Measurements from ENCODE around the gene PAPOLA.

The PAPOLA gene

DNA sequence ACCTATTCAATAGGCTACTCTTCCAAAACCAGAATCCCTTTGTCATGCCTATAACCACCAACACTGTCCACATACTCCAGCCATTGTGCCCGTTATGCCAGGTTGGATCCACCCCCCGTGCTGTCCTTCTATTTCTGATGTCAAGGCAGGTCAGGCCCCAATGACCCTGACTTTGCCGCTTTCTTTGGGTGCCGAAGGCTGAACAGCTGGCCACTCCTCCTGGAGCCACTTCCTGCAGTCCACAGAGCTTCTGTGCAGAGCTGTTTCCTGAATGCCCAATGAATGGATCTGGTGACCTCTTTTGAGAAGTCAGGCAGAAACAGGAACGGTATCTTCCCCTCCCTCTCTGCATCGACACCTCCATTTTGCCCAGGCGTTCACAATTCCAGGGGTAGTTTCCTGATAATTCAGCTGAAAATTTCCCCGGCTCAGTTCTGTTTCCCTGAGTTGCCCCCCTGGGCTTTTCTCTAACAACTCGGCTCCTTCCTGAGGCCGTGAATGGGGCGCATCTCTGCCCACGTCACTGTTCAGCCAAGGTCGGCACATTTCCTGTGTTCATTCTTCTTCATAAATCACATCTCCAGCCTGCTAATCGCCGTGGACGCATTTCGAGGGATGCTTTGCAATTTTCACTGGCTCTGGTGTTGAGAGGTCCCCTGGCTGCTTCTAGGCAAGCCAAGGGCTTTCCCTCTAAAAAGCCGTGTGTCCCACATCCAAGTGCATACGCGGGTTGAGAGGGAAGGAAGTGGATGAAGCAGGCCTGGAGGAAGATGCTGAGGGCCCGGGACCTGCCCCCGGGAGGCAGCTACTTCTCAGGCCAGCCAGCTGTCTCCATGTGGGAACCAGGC is 86.5 kb downstream of the PAPOLA start (continued):
- TF ChIP-seq ZSCAN18 (tag by site-specific recombination; IDR thresholded peaks at IDR 0.05) (no peak), ZNF707 (tag by site-specific recombination; IDR thresholded peaks at IDR 0.05) (no peak), ZNF513 (tag by site-specific recombination; IDR thresholded peaks at IDR 0.05) (no peak)

GRCh38 chr14:96589577-96589976 is 87.4 kb downstream of the PAPOLA start:
- no peaks in the 10 kb centered on the region for H3K36me3 ChIP-seq (ENCODE audit: control insufficient read depth in 2 of 2, insufficient read depth in 1 of 2, low read length in 2 of 2)
- POLR2A ChIA-PET = no interaction called here
- no peaks in the 10 kb centered on the region for H3K9me3 ChIP-seq (ENCODE audit: control insufficient read depth, insufficient read depth, low read depth, low read length)
- TF ChIP-seq, protein P1, sequence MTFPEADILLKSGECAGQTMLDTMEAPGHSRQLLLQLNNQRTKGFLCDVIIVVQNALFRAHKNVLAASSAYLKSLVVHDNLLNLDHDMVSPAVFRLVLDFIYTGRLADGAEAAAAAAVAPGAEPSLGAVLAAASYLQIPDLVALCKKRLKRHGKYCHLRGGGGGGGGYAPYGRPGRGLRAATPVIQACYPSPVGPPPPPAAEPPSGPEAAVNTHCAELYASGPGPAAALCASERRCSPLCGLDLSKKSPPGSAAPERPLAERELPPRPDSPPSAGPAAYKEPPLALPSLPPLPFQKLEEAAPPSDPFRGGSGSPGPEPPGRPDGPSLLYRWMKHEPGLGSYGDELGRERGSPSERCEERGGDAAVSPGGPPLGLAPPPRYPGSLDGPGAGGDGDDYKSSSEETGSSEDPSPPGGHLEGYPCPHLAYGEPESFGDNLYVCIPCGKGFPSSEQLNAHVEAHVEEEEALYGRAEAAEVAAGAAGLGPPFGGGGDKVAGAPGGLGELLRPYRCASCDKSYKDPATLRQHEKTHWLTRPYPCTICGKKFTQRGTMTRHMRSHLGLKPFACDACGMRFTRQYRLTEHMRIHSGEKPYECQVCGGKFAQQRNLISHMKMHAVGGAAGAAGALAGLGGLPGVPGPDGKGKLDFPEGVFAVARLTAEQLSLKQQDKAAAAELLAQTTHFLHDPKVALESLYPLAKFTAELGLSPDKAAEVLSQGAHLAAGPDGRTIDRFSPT (tag by site-specific recombination; IDR thresholded peaks at IDR 0.05) = no peak
- TF ChIP-seq ZNF610 (tag by site-specific recombination; IDR thresholded peaks at IDR 0.05; ENCODE audit: borderline replicate concordance) (no peak), WT1 (tag by site-specific recombination; IDR thresholded peaks at IDR 0.05) (no peak), ZEB2 (tag by site-specific recombination; IDR thresholded peaks at IDR 0.05) (no peak), ZSCAN18 (tag by site-specific recombination; IDR thresholded peaks at IDR 0.05) (no peak), ZNF404 (tag by site-specific recombination; IDR thresholded peaks at IDR 0.05) (no peak), ZNF148 (tag by site-specific recombination; IDR thresholded peaks at IDR 0.05; ENCODE audit: borderline replicate concordance) (no peak), ZNF707 (tag by site-specific recombination; IDR thresholded peaks at IDR 0.05) (no peak), HOXA7 (CRISPR knock-in tag; IDR thresholded peaks at IDR 0.05; ENCODE audit: borderline replicate concordance) (no peak), ZNF311 (tag by site-specific recombination; IDR thresholded peaks at IDR 0.05; ENCODE audit: borderline replicate concordance) (no peak)
- no peak overlapping the region for H3K4me3 ChIP-seq (ENCODE audit: low read depth, low read length)
- CTCF ChIA-PET = interaction anchor here (0.5 to 1.8 kb wide), 3 partner anchors 23 to 518 kb away, joined by 3 to 7 read pairs (median 3); no protein-coding TSS in a partner anchor
- no peaks in the 10 kb centered on the region for H3K4me1 ChIP-seq (ENCODE audit: control insufficient read depth, insufficient read depth, low read length)
- no peak overlapping the region for H3K27ac ChIP-seq (ENCODE audit: extremely low read depth, low read depth, low read length)

All from HEK293 (cell line).